NCI-H82 (cell line): ENCODE data around the gene STOM.
"Not testable (repeated sequence)": the region's sequence is repeated elsewhere in the genome, so short reads cannot be mapped to it uniquely, and the experiment has no call there.

Source experiments
- DNase-seq: peaks from one replicate; lab custom pipeline; 2025; lab: John Stamatoyannopoulos, UW

The STOM gene

DNA sequence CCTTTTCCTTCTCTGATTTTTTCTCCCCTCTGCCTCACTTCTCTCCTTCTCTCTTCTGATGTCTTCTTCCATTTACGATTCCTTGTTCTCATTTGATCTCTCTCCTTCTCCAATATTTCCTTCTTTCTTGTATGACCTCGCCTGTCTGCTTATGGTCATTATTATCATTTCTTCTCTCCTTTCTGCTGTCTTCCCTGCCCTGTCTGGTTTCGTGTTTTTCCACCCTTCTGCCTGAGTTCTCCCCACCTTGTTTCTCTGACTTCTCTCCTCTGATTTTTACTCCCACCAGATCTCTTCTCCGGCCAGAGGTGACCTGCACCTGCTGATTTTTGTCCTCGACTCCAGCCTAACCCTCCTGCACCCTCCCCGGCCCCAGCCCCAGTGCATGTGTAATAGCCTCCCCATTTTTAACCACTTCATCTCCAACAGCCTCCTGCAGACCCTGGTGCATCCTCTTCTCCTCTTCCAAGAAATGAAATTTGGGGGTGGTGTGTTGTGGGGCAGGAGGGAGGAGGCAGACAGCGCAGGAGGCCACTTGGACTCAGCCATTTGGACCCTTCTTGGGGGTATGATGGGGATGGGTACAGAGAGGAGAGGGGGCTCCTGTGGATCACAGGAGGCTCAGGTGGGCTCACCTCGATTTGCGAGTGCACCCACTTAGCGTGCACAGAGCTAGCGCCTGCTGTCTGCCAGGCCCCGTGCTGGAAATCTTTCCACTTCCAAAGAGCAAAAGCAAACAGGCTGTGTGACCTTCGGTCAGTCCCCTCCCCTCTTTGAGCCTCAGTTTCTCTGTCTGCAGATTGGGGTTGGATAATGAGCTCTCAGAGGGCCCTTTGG is 69.5 kb downstream of the STOM start:
- no peak for DNase-seq

- peak; percentile 7 for DNase-seq
Observed at GRCh38 chr9:121299467-121300282, 70.4 kb downstream of the STOM start.

DNA sequence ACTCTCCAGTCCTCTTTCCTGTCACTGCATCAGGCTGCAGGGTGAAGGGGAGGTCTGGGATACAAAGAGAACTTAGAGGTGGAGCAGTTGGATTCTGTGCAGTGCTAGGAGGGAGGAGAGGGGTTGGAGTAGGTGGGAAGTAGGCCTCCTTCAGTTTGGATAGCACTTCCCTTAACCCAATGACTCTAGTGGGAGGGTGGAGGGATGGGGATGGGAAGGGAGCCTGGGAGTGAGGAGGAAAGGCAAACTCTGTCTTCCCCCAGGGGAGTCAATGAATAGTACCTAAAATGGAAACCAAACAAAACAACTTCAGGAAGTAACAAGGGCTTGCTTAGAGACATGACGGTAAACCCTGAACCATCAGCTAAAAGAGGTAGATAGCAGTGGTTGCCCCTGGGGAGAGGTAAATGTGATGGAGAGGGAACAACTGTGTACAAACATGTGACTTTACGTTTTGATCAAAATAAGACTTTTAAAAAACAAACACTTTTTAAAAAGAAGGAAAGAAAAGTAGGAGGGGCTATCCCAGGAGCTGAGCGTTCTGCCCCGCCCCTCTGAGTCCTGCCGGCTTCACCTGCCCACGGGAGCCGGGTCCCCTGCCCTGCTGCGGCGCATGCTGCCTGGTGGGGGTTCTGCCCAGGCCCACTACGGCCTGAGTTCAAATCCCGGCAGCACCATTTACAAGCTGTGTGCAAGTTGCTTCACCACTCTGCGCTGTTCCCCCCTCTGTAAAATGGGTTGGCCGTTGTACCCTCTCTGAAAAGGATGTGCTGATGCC is 71.2 kb downstream of the STOM start:
- DNase-seq: no peak

GRCh38 chr9:121298016-121298538 is 72.0 kb downstream of the STOM start:
- DNase-seq: no peak

- DNase-seq: no peak
Observed at GRCh38 chr9:121297389-121297788, 72.7 kb downstream of the STOM start.

DNA sequence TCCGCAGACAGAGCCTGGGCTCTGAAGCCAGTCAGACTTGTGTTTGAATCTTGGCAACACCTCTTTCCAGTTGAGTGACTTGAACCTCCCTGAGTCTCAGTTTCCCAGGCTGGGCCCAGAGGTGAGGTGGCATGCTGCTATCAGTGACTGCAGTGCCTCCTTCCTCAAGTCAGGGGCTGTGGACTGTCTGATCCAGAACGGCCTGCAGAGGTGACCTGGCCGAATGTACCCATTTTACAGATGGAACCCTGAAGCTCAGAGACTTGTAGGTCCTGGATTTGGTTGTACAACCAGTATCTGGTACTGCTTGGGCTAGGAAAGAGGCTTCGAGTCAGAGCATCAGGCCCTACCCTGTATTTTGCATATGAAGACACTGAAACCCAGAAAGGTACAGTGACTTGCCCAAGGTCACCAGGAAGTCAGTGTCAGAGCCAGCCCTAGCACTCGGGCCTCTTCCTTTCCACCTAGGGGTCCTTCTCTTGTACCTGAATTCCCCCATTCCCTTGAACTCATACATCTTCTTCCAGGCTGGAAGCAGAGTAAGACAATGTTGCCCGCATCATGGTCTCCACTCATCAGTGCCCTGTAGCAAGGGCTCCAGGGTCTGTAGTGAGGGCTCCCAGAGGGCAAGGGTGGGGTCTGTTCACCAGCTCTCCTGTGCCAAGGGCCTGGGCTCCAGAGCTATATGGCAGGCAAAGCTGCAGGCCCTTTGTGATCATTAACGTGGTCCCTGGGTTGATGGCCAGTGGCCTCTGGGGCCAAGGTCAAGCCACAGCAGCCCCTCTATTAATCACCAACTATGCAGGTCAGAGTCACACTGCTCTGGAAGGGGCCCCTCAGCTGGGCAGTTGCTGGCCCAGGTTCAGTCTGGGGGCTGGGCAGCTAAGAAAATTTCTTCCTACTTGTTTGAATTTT is 73.6 kb downstream of the STOM start:
- no peak for DNase-seq

DNA sequence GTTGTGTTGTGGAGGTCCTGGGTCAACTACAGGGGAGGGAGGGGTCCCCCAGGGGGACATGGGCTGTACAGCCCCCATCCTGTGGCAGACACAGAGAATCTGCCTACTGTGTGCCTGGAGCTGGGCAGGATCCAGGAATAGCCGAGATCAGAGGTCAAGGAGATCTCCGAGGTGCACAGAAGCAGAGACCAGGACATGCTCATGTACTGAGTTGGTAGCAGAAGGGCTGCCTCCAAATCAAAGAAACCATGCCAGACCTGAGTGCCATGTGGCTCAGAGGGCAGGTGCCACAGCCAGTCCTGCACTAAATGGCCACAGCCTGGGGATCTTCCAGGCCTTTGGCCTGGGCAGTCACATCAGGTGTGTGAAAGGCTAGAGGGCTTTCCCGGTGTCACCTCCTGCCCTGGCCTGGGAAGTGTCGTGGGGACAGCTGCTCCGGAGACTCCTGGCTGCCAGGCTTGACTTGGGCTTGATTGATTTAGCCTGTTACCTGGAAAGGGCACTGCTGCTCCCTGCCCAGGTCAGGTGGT is 74.3 kb downstream of the STOM start:
- DNase-seq: no peak

DNA sequence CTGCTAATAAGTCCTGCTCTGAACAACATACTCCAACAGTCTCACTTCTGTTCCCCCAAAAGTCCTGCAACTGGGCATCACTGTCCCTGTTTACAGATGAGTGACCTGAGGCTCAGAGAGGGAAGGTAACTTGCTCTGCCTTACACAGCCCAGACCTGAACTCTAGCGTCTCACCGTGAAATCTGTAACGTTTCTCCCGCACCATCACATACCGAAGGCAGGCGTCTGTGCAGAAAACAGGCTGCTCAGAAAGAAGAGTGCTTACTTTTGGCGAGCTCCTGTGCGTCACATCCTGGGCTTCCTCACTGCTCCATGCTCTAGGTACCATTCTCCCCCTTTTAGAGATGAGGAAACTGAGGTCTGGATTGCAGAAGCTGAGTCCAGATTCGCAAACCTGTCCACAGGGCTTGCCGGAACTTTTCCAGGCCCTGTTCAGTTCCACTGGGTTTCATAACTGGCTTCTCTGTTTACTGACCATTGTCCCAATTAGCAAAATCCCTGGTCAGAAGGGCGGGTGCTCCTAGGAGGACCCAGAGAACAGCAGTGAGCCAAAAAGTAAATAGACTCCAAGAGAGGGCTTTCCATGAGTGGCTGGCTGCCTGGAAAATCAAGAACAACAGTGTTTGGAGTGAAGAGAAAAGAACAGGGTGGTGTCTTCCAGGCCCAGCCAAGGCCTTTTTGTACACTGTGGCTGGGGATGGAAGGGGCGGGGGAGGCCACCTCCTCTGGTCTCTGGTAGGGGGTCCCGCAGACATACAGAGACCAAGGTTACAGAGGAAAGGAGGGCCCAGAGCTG is 75.0 kb downstream of the STOM start:
- no peak for DNase-seq

DNA sequence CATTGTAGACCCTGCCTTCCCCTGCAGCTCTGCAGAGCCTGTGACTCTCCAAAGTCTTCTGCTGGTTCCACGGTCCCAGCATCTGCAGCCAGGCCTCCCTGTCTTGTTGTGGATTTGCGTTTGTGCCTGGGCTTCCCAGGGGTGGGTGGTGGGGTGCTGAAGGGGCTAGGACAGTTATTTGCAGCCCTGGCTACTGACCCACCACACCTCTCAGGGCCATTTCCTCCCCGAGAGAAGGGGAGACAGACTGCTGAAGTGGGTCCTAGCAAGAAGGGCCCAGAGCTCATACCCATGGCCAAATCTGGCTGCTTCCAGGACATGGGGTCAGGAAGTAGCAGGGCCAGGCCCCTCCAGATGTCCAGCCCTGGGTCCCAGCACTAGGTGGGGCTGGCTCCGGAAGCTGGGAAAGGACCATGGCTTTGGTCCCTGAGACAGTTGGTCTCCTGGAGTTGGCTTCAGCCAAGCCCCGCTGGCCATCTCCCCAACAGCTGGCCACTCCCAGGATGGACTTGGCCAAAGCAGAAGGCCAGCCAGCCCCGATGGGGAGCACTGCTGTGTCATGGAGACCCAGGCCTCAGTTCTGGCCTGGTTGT is 75.8 kb downstream of the STOM start:
- no peak for DNase-seq

GRCh38 chr9:121292801-121293241 is 77.2 kb downstream of the STOM start:
- DNase-seq: no peak

DNA sequence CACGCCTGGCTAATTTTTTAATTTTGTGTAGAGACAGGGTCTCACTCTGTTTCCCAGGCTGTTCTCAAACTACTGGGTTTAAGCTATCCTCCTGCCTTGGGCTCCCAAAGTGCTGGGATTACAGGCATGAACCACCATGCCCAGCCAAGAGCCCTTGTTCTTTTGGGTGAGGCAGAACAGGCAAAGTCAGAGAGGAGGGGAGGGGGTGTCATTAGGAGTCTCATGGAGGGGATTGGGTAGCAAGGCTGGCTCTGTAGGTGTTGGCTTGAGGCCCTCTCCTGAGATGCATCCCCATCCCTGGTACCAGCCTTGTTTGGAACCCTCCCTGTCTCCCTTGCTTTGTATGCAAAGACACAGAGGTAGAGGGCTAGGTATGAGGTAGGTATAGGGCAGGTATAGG is 78.0 kb downstream of the STOM start:
- no peak for DNase-seq

DNA sequence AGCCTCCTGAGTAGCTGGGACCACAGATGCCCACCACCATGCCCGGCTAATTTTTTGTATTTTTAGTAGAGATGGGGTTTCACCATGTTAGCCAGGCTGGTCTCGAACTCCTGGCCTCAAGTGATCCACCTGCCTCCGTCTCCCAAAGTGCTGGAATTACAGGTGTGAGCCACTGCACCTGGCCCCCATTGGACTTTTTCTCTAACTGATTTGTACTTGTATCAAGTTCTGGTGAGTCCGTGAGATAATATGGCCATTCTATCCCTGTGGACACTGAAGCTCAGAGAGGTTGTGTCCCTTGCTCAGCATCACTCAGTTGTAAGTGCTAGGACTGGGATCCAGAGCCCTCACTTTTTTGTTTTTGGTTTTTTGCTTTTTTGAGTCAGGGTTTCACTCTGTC is 78.5 kb downstream of the STOM start:
- DNase-seq: not testable (repeated sequence)

DNA sequence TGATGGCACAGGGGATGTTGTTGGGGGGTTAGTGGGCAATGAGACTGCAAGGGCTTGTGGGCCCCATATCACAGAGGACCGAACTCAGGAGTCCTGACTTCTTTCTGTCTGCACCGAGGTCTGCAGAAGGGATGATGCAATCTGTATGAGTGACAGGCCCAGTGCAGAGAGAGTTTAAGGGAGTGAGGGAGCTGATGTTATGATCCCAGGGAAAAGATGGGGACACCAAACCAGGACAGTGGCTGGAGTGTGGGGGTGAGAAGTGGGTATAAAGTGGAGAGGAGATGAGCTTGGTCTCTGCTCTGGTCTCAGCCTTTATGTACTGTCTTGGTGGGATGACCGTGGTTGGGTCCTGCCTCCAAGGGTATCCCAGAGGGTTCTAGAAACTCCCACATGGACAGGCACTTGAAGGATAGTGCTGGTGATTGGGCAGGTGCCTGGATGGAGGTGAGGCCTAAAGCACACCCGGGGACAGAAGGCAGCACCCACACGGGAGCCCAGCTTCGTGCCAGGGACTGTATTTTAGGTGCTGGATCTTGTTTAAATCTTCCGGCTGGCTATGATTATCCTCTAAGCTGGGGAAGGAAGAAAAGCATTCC is 80.2 kb downstream of the STOM start:
- no peak for DNase-seq

- peak; percentile 89 for DNase-seq
Observed at GRCh38 chr9:121289026-121289771, 80.9 kb downstream of the STOM start.
